Stimulated activated memory B cell treated with anti-CD40 and anti-IgM and Interleukin-4, amounts not matched to agents 10 μg/mL and 1 μg/mL and 100 μg/mL, for 72 hours (primary cell): ENCODE measurements around the gene CDH13.

Experiments used
- ATAC-seq: fragments of 150-1000 bp; cut with Tn5 transposase; 2 replicates; pipeline ENCODE4 v1.10.0; 2021
- H3K27ac Mint-ChIP-seq: one replicate; pipeline ENCODE4 v1.8.0; 2022; ENCODE audit warnings: mild to moderate bottlenecking, mixed read lengths
- H3K27me3 Mint-ChIP-seq: one replicate; pipeline ENCODE4 v1.8.0; 2022; ENCODE audit warnings: mixed read lengths
- H3K36me3 Mint-ChIP-seq: one replicate; pipeline ENCODE4 v1.8.0; 2022; ENCODE audit warnings: mixed read lengths
- H3K4me1 Mint-ChIP-seq: one replicate; pipeline ENCODE4 v1.8.0; 2022; ENCODE audit warnings: mixed read lengths
- H3K4me3 Mint-ChIP-seq: one replicate; pipeline ENCODE4 v1.8.0; 2022; ENCODE audit warnings: mild to moderate bottlenecking, moderate library complexity, mixed read lengths
- H3K9me3 Mint-ChIP-seq: one replicate; pipeline ENCODE4 v1.8.0; 2022; ENCODE audit warnings: mixed read lengths

Gene CDH13

DNA sequence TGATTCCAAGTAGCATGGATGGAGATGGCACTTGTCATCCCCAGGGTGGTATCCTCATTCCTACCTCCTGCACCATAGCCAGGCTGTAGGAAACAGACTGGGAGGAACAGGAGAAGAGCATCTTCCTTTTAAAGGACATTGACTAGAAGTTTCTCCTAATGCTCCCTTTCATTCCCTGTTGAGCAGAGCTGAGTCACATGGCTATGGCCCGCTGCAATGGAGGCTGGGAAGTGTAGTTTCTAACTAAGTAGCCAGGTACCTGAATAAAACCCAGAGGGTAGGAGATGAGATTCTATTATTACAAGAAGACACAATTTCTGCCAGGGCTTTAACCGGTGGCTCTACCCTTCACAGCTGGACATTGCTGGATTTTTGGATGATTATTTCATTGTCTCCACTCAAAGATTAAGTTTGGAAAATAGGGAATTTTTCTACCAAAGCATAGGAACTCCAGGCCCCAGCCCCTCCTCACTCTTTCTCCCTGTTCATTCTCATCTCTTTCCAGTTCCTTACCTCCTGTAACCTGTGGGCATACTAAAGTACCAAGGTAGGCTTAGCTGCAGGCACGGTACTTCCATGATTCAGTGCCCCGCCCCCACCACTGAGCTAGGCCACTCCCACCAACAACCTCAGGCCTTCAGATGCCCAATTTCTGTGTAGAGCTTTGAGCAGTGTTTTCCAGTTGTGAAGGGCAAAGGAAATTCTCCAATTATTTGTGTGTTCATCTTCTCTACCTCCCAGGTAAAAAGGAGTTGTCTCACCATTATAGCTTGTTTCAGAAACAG is 378.3 kb downstream of the CDH13 start:
- H3K27ac Mint-ChIP-seq: no peak overlapping the region
- peaks cover 24% of the 10 kb centered on the region for H3K27me3 Mint-ChIP-seq
- H3K36me3 Mint-ChIP-seq: no peaks in the 10 kb centered on the region
- H3K4me3 Mint-ChIP-seq: no peak overlapping the region
- H3K4me1 Mint-ChIP-seq: no peaks in the 10 kb centered on the region
- H3K9me3 Mint-ChIP-seq: no peaks in the 10 kb centered on the region
- ATAC-seq: no peak

GRCh38 chr16:83005653-83006160 is 378.9 kb downstream of the CDH13 start:
- Mint-ChIP-seq H3K4me3 (no peak overlapping the region), H3K9me3 (no peaks in the 10 kb centered on the region), H3K4me1 (no peaks in the 10 kb centered on the region), H3K27ac (no peak overlapping the region), H3K36me3 (no peaks in the 10 kb centered on the region), H3K27me3 (peaks cover 21% of the 10 kb centered on the region)
- ATAC-seq: no peak

- Mint-ChIP-seq H3K36me3 (no peaks in the 10 kb centered on the region), H3K4me3 (no peak overlapping the region), H3K4me1 (no peaks in the 10 kb centered on the region), H3K9me3 (no peaks in the 10 kb centered on the region), H3K27ac (no peak overlapping the region), H3K27me3 (peaks cover 25% of the 10 kb centered on the region)
- ATAC-seq: peak; percentile 71
These were observed 384.3 kb downstream of the CDH13 start for GRCh38 chr16:83010776-83011720.

- H3K36me3 Mint-ChIP-seq: no peaks in the 10 kb centered on the region
- no peak for ATAC-seq
- H3K9me3 Mint-ChIP-seq: no peaks in the 10 kb centered on the region
- no peak overlapping the region for H3K27ac Mint-ChIP-seq
- no peaks in the 10 kb centered on the region for H3K4me1 Mint-ChIP-seq
- no peak overlapping the region for H3K4me3 Mint-ChIP-seq
- H3K27me3 Mint-ChIP-seq: peaks cover 25% of the 10 kb centered on the region
These were observed 385.2 kb downstream of the CDH13 start for GRCh38 chr16:83011939-83012338.

DNA sequence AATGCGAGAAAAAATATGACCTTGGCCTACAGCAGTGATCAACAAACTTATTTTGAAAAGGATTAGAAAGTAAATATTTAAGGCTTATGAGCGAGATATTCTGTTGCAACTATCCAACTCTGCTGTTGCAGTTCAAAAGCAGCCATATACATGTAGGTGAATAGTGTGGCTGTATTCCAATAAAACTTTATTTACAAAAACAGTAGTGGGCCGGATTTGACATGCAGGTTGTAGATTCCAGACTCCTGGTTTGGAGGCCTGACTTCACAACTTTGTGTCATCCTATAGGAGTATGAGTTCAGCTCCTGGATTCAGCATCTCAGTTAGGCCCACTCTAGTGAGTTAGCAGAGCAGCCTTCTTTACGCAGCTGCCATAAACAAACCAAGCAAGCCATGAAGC is 386.3 kb downstream of the CDH13 start:
- H3K4me1 Mint-ChIP-seq: no peaks in the 10 kb centered on the region
- H3K36me3 Mint-ChIP-seq: no peaks in the 10 kb centered on the region
- no peak overlapping the region for H3K4me3 Mint-ChIP-seq
- H3K27me3 Mint-ChIP-seq: peaks cover 21% of the 10 kb centered on the region
- H3K9me3 Mint-ChIP-seq: no peaks in the 10 kb centered on the region
- no peak overlapping the region for H3K27ac Mint-ChIP-seq
- no peak for ATAC-seq

GRCh38 chr16:83019963-83020362 is 393.2 kb downstream of the CDH13 start:
- Mint-ChIP-seq H3K27me3 (no peaks in the 10 kb centered on the region), H3K9me3 (no peaks in the 10 kb centered on the region), H3K36me3 (no peaks in the 10 kb centered on the region), H3K27ac (no peak overlapping the region), H3K4me3 (no peak overlapping the region), H3K4me1 (peaks cover 13% of the 10 kb centered on the region)
- no peak for ATAC-seq

- peaks cover 13% of the 10 kb centered on the region for H3K4me1 Mint-ChIP-seq
- H3K9me3 Mint-ChIP-seq: no peaks in the 10 kb centered on the region
- H3K27ac Mint-ChIP-seq: no peak overlapping the region
- H3K27me3 Mint-ChIP-seq: no peaks in the 10 kb centered on the region
- peak; percentile 76 for ATAC-seq
- no peak overlapping the region for H3K4me3 Mint-ChIP-seq
- H3K36me3 Mint-ChIP-seq: no peaks in the 10 kb centered on the region
These were observed 394.3 kb downstream of the CDH13 start for GRCh38 chr16:83021045-83021444.

GRCh38 chr16:83021746-83022145 is 395.0 kb downstream of the CDH13 start:
- Mint-ChIP-seq H3K27me3 (no peaks in the 10 kb centered on the region), H3K4me3 (no peak overlapping the region), H3K9me3 (no peaks in the 10 kb centered on the region), H3K36me3 (no peaks in the 10 kb centered on the region), H3K4me1 (peaks cover 13% of the 10 kb centered on the region), H3K27ac (no peak overlapping the region)
- no peak for ATAC-seq

DNA sequence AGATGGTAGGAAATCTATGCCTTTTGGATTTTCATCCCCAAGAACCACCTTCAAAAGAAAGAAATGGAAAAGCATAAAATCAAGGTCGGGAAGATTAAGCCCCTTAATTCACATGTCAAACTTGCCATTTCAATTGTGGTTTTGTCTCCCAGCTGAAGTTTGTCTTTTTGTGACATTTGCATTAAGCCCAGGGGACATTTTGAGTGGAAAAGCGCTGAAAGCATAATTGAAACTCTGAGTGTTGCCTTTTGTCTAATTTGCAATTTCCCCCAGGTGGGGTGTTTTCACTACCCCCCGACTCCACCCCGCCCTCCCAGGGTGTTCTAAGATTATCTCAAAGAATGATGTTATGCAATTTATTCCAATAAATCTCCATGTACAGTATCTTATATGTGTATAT is 396.2 kb downstream of the CDH13 start:
- Mint-ChIP-seq H3K9me3 (no peaks in the 10 kb centered on the region), H3K36me3 (no peaks in the 10 kb centered on the region), H3K27me3 (no peaks in the 10 kb centered on the region), H3K27ac (no peak overlapping the region), H3K4me3 (no peak overlapping the region), H3K4me1 (peaks cover 13% of the 10 kb centered on the region)
- ATAC-seq: no peak

GRCh38 chr16:83023640-83024039 is 396.9 kb downstream of the CDH13 start:
- Mint-ChIP-seq H3K9me3 (no peaks in the 10 kb centered on the region), H3K4me3 (no peak overlapping the region), H3K27me3 (no peaks in the 10 kb centered on the region), H3K27ac (no peak overlapping the region), H3K4me1 (peaks cover 13% of the 10 kb centered on the region), H3K36me3 (no peaks in the 10 kb centered on the region)
- no peak for ATAC-seq

DNA sequence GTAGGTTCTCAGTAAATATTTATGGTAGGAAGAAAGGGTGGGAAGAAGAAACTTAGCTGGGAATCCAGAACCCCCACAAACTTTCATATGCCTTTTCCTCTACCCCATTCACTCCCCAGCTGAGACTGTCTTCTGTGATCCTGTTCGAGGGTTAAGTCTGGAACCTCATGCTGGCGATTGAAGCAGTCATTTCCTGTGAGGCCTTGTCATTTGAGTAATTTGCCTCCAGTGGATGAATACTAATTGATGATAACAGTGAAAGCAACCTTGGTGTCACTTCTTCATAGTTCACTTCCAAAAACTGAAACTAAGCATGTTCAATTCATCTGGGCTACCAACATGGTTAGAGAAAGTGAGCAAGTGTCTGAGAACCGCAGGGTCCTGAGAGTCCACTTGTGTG is 401.2 kb downstream of the CDH13 start:
- H3K27me3 Mint-ChIP-seq: no peaks in the 10 kb centered on the region

DNA sequence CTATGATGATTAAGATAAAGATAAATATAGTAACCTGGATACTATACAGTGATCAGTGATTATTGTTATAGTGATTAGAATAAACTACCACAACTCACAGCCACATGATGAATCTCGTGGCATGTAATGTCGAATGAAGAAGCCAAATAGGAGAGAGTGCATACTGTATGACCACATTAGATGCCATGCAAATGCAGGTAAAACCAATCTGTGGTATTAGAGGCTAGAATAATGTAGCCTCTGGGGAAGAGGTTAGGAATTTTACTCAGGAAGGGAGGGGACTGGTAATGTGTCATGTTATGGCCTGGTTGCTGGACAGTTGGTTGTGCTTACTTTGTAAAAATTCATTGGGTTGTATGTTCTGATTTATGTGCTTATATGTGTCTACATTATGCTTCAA is 402.7 kb downstream of the CDH13 start:
- no peak for ATAC-seq
- Mint-ChIP-seq H3K27me3 (no peaks in the 10 kb centered on the region), H3K4me1 (no peaks in the 10 kb centered on the region), H3K36me3 (no peaks in the 10 kb centered on the region), H3K4me3 (no peak overlapping the region), H3K27ac (no peak overlapping the region), H3K9me3 (peaks cover 6% of the 10 kb centered on the region)

More for the DNA sequence above, 401.2 kb downstream of the CDH13 start:
- Mint-ChIP-seq H3K9me3 (peaks cover 6% of the 10 kb centered on the region), H3K36me3 (no peaks in the 10 kb centered on the region), H3K4me3 (no peak overlapping the region), H3K27ac (no peak overlapping the region), H3K4me1 (no peaks in the 10 kb centered on the region)
- no peak for ATAC-seq

DNA sequence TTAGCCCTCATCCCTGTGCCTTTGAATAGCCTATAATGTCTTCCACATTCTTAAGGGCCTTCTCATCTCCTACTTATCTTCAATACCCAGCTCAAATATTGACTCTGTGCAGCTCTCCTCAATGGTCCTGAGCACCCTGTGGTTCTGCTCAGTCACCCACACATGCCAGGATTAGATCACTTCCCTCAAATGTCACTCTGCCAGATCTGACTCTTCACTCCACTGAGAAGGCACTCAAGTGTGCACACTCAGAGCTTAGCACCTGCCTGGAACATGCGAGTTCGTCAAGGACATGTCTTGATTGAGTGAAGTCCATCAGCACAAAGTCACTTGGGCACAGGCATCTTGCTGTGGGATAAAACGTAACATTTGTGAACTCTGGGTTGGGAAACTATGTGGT is 404.8 kb downstream of the CDH13 start:
- Mint-ChIP-seq H3K36me3 (no peaks in the 10 kb centered on the region), H3K4me1 (no peaks in the 10 kb centered on the region), H3K4me3 (no peak overlapping the region), H3K27ac (no peak overlapping the region), H3K9me3 (peaks cover 6% of the 10 kb centered on the region), H3K27me3 (peaks cover 5% of the 10 kb centered on the region)
- peak; percentile 51 for ATAC-seq

DNA sequence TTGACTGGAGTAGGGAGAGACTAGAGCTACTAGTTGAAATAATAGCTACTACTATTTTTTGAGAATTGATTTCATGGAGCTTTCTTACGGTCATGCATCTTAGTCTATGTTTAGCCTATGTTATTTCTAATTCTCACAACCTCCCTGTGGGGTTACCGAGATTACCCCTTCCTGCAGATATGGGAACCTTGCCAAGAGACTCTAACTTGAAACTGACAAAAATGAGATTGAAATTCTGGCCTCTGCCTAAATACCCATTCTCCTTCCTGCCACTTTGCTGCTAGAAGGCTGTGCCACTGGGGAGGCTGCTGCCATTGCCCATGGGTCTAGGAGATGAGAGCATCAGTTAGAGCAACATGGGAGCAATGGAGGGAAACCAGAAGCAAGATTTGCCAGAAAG is 410.3 kb downstream of the CDH13 start:
- no peak for ATAC-seq

GRCh38 chr16:83037884-83038283 is 411.1 kb downstream of the CDH13 start:
- no peak for ATAC-seq
- H3K4me1 Mint-ChIP-seq: no peaks in the 10 kb centered on the region
- no peaks in the 10 kb centered on the region for H3K9me3 Mint-ChIP-seq
- peaks cover 37% of the 10 kb centered on the region for H3K27me3 Mint-ChIP-seq
- no peaks in the 10 kb centered on the region for H3K36me3 Mint-ChIP-seq
- H3K27ac Mint-ChIP-seq: no peak overlapping the region
- no peak overlapping the region for H3K4me3 Mint-ChIP-seq

More for the DNA sequence above, 410.3 kb downstream of the CDH13 start:
- H3K27me3 Mint-ChIP-seq: peaks cover 35% of the 10 kb centered on the region
- no peaks in the 10 kb centered on the region for H3K9me3 Mint-ChIP-seq
- no peak overlapping the region for H3K4me3 Mint-ChIP-seq
- no peaks in the 10 kb centered on the region for H3K4me1 Mint-ChIP-seq
- no peaks in the 10 kb centered on the region for H3K36me3 Mint-ChIP-seq
- H3K27ac Mint-ChIP-seq: no peak overlapping the region
